Kidney tubule cell (primary cell): ENCODE measurements around the gene NLRP9.
"Not testable (repeated sequence)": the region's sequence is repeated elsewhere in the genome, so short reads cannot be mapped to it uniquely, and the experiment has no call there.

Experiments
- DNase-seq: peaks from one replicate; pipeline ENCODE4 v3.0.0-alpha.2; 2018; ENCODE audit warnings: low spot score

Gene NLRP9

DNA sequence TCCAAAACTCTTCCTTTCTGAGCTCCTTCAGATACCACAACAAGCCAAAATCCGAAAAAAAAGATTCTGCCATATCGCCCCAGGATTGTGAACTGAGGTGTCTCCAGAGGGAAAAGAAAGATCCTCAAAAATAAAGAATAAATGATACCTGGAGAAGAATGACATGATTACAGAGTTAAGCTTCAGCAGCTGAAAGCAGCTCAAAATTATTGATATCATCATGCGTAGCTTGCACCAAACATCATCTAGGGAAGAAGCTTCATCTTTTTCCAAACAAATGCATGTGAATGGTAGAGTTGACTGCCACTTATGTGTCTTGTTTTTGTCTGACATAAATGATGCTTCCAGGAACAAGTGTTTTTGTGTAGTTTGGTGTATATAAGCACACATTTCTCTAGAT lies at the start of gene NLRP9:
TSS of gene NLRP9 (minus strand) at position 101 of the 400 bp plus-strand sequence. CDS start at position 73, 28 bp downstream.
- DNase-seq, result no peak

DNA sequence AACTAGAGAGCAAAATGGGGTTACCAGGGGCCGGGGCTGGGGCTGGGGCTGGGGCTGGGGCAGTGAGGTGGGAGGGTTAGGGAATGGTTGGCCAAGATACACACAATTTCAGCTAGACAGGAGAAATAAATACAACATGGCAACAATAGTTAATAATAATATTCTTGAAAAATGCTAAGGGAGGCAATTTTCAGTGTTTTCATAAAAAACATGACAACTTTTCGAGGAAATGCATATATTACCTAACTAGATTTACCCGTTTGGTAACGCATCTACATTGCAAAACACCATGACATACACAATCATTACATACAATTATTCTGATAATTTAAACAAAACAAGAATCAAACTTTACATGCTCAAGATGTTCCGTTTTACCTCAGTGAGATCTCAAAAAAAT lies 42.9 kb upstream of the NLRP9 start:
- DNase-seq, result no peak

DNA sequence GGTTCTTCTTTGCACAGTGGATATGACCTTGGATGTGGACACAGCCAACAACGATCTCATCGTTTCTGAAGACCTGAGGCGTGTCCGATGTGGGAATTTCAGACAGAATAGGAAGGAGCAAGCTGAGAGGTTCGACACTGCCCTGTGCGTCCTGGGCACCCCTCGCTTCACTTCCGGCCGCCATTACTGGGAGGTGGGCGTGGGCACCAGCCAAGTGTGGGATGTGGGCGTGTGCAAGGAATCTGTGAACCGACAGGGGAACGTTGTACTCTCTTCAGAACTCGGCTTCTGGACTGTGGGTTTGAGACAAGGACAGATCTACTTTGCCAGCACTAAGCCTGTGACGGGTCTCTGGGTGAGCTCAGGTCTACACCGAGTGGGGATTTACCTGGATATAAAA lies 40.1 kb upstream of the NLRP9 start:
- DNase-seq, result no peak

DNA sequence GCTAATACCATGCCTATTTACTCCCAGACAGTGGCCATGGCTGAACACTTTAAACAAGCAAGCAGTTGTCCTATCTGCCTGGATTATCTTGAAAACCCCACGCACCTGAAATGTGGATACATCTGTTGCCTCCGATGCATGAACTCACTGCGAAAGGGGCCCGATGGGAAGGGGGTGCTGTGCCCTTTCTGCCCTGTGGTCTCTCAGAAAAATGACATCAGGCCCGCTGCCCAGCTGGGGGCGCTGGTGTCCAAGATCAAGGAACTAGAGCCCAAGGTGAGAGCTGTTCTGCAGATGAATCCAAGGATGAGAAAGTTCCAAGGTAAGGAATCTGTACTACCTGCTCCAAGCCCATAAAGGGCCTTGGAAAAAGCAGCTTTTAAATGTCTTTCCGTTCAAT lies 39.3 kb upstream of the NLRP9 start:
- no peak for DNase-seq

DNA sequence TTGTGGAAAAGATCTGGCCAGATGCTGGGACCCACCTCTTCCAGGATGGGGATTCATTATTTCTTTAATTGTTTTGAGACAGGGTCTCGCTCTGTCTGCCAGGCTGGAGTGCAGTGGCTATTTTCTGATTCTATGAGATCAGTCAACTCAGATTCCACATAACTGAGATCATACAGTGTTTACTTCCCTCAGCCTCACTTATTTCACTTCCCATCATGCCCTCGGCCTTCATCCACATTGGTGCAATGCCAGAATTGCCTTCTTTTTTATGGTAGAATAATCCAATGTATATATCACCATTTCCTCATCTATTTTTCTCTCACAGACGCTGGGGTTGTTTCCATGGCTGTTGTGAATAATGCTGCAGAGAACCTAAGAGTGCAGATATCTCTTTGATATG lies 31.4 kb upstream of the NLRP9 start:
- DNase-seq, result not testable (repeated sequence)

DNA sequence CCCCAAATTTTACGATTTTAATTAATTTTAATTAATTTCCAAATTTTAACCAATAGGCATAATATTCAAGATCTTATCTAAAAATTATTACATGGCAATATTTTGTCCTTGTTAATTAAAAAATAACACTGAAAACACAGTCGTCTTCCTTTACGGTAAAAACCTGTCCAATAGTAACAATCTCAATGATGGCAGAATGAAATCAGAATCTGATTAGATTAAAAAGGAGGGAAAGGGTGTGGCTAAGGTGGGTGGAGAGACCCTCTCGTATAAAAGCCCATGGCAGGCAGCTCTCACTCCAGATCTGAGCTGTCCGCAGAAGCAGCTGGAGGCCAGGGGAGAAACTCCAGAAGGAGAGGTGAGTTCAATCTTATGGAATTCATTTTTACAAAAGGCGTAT lies 30.6 kb upstream of the NLRP9 start, which contains the start of gene RFPL4AL1:
TSS of gene RFPL4AL1 (plus strand) at position 301 of the 400 bp plus-strand sequence. CDS start 2,687 bp downstream, outside the sequence.
- not testable (repeated sequence) for DNase-seq

DNA sequence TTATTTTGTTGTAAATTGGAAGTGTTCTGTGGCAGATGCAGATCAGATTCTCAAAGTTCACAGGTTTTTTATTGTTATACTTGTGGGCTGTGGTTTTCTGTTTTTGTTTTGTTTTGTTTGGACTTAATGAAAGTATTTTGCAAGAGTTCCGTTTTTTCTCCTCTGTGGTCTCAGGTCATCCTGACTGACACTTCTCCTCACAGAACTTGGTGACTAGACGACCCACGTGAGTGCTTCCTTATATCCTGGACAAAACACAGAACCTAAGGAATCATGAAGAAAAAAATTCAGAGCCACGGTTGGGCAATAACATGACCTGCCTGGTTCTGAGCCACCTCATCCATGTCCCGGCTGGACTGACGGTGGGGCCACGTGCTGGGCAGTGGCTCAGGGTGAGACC lies 28.3 kb upstream of the NLRP9 start:
- no peak for DNase-seq

DNA sequence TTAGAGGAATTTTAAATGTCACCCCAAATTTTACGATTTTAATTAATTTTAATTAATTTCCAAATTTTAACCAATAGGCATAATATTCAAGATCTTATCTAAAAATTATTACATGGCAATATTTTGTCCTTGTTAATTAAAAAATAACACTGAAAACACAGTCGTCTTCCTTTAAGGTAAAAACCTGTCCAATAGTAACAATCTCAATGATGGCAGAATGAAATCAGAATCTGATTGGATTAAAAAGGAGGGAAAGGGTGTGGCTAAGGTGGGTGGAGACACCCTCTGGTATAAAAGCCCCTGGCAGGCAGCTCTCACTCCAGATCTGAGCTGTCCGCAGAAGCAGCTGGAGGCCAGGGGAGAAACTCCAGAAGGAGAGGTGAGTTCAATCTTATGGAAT lies 20.6 kb upstream of the NLRP9 start, which contains the start of gene RFPL4A:
TSS of gene RFPL4A (plus strand) at position 301 of the 400 bp plus-strand sequence. CDS start 2,704 bp downstream, outside the sequence.
- not testable (repeated sequence) for DNase-seq

DNA sequence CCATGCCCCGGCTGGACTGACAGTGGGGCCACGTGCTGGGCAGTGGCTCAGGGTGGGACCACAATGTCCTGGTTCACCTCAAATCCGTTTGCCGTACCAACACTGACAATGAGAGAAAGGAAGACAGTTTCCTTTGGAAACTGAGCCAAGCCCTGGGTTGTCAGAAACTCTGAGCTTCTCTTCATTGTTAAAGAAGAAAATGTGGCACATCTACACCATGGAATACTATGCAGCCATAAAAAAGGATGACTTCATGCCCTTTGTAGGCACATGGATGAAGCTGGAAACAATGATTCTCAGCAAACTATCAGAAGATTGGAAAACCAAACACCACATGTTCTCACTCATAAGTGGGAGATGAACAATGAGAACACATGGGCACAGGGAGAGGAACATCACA lies 18.6 kb upstream of the NLRP9 start:
- not testable (repeated sequence) for DNase-seq

DNA sequence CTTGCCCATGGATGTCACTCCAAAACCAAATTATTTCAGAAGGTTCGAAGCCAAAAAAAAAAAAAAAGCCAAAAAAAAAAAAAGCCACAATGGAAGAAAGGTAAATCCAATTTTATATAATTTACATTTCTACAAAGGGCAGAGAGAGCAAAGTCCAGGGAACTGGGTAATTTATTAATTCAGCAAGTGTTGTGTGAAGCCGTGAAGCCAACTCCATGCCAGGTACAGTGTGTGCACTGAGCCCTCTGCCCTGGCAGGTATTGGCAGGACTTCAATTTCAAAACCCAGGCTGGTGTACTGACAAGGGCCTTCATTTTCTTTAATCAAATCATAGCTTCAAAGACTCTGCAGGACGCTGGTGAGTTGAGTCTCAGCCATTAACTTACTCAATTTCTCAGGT lies 15.2 kb upstream of the NLRP9 start:
- no peak for DNase-seq

GRCh38 chr19:55750715-55751114 lies 12.5 kb upstream of the NLRP9 start:
- DNase-seq, result no peak

DNA sequence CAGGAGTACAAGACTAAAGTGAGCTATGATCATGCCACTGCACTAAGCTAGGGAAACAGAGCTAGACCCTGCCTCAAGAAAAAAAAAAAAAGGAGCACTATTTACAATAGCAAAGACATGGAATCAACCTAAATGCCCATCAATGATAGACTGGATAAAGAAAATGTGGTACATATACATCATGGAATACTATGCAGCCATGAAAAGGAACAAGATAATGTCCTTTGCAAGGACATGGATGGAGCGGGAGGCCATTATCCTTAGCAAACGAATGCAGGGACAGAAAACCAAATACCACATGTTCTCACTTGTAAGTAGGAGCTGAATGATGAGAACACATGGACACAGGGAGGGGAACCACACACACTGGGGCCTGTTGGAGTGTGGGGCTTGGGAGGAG lies 7.8 kb downstream of the NLRP9 start:
- not testable (repeated sequence) for DNase-seq

GRCh38 chr19:55723491-55723890 lies 14.7 kb downstream of the NLRP9 start:
- no peak for DNase-seq

DNA sequence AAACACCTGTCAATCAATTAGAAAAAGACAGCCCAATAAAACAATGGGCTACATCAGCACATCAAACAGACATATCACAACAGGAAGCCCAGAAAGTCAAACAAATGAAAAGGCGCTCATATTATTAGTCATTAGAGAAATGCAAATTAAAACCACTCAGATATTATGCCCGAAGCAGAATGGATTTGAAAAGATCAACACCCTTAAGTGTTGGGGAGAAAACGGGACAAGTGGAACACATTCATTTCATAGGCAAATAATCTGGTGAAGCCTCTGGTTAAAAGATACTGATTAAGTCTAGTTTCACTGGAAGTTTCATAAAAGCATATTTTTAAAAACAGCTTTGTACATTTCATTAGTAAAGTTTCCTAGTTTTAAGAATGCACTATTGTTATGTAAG lies 17.4 kb downstream of the NLRP9 start:
- no peak for DNase-seq

DNA sequence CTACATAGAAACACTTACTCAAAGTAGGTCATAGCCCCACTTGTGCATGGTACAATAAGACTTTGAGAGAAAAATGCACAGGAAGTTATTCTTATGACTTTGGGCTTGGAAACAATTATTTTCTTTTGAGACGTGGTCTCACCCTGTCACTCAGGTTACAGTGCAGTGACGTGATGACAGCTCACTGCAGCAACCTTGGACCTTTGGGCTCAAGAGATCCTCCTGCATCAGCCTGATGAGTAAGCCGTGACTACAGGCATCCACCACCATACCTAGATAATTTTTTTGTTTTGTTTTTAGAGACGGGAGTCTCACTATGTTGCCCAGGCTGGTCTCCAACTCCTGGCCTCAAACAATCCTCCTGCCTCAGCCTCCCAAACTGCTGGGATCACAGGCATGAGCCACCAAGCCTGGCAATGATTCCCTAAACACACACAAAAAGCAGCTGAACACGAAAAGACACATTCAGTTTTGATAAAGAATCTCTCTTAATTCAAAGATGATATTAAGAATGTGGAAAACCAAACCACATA lies 17.9 kb downstream of the NLRP9 start:
- DNase-seq, result no peak

DNA sequence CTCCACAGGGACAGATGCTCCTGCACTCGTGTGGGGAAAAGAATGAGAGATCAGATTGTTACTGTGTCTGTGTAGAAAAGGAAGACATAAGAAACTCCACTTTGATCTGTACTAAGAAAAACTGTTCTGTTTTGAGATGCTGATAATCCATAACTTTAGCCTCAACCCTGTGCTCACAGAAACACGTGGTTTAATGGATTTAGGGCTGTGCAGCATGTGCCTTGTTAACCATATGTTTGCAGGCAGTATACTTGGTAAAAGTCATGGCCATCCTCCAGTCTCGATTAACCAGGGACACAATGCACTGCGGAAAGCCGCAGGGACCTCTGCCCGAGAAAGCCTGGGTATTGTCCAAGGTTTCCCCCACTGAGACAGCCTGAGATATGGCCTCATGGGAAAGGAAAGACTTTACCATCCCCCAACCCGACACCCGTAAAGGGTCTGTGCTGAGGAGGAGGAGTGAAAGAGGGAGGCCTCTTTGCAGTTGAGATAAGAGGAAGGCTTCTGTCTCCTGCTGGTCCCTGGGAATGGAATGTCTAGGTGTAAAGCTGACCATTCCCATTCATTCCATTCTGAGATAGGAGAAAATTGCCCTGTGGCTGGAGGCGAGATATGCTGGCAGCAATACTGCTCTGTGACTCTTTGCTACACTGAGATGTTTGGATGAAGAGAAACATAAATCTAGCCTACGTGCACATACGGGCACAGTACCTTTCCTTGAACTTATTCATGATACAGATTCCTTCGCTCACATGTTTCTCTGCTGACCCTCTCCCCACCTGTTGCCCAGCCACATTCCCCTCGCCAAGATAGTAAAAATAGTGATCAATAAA lies 20.1 kb downstream of the NLRP9 start:
- not testable (repeated sequence) for DNase-seq

DNA sequence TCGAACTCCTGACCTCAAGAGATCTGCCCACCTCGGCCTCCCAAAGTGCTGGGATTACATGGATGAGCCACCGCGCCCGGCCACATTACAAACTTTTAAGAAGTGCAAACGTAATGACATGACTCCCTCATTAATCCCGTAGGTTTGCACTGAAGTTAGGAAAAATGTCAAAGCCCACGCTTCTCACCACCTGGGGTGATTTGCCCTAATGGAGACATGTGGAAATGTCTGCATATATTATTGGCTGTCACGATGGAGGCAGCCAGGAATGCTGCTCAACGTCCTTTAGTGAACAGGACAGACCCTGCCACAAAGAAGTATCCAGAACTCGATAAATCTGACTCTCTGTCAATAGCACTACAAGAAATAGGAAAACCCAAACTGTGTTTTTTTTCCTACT lies 21.0 kb downstream of the NLRP9 start:
- no peak for DNase-seq

DNA sequence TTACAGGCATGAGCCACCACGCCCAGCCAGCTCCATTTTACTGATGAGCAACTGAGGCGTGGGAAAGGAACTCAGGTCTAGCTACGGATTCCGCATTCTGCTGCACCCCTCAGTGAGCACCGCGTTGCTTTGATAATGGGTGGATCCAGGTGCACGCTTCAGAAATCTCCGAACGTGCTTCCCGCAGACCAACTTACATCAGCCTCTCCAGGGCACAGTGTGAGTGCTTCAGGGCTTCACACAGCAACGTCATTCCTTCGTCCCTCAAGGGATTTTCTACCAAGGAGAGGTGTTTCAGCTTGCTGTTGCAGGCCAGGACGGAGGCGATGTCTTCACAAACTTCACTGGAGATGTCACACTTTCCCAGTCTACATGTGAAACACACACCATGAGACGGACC lies 21.7 kb downstream of the NLRP9 start:
- no peak for DNase-seq

- DNase-seq, result no peak
Measured at GRCh38 chr19:55712804-55713631, 25.2 kb downstream of the NLRP9 start.

- no peak for DNase-seq
Measured at GRCh38 chr19:55711719-55712118, 26.5 kb downstream of the NLRP9 start.

- no peak for DNase-seq
Measured at GRCh38 chr19:55705972-55706371, 32.2 kb downstream of the NLRP9 start.

- DNase-seq, result no peak
Measured at GRCh38 chr19:55704494-55705245, 33.5 kb downstream of the NLRP9 start.
